ENCODE results near the gene LTC4S. TPM values are rescaled to one million over a fixed set of nuclear protein-coding genes. Genes with fewer than 3 reads are reported as not detected.
A peak's percentile ranks its signal among the peaks of the same experiment; 100 is the strongest.

The LTC4S gene
- polyA plus RNA-seq, 6 donors from 2014 or later: 0.49 to 0.82 (median 0.63) TPM; not detected in 3

DNA sequence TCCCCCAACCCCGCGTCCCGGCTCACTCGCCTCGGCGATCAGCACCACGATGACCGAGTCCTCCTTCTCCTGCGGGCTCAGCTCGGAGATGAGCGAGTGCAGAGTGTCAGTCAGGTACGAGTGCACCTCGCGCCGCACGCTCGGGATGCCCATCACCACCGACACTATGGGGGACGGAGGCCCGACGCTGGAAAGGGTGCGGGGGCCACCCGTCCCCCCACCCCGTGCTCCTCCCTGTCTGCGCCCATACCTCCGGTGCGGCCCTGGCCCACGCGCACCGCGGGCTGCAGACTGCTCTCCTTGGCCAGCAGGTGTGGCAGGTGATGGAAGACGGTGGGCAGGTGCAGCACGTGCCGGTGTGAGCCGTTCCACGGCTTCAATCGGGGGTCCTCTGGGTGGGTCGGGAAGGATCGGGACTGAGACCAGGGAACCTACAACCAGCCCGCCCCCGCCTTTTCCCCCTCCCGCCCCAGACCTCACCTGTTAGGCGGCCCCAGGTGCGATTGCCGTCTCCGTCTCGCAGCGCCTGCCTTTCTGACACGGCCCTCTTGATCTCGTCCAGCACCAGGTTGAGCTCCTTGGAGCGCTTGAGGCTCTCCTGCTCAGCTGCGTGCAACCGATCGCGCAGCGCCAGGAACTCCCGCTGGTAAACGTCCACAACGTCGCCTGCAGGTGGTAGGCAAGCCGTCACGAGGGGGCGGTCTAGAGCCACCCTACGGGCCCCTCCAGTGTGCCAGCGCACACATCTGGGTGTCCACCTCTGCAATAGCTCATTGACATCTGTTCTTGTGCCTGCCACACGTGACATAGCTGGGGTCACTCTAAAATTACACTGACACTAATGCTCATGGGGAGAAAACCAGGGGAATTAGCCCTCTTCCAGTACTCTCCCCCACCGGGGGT, 7.8 kb downstream of the LTC4S start:
- Mint-ChIP-seq H3K4me3 (peak overlapping the region in 4 of 8 donors; percentile 13 to 72 (median 60)), H3K36me3 (peaks cover 0 to 13% of the 10 kb centered on the region in 2 donors), H3K9me3 (no peaks in the 10 kb centered on the region), H3K27me3 (no peaks in the 10 kb centered on the region), H3K4me1 (peaks cover 32 to 44% (median 36%) of the 10 kb centered on the region in 3 donors), H3K27ac (peak overlapping the region in 5 of 6 donors; percentile 59 to 92 (median 78))
- peak; percentile 75 for DNase-seq
- peak; percentile 52 to 59 for ATAC-seq (ENCODE audit: low read depth in 2 of 2)

DNA sequence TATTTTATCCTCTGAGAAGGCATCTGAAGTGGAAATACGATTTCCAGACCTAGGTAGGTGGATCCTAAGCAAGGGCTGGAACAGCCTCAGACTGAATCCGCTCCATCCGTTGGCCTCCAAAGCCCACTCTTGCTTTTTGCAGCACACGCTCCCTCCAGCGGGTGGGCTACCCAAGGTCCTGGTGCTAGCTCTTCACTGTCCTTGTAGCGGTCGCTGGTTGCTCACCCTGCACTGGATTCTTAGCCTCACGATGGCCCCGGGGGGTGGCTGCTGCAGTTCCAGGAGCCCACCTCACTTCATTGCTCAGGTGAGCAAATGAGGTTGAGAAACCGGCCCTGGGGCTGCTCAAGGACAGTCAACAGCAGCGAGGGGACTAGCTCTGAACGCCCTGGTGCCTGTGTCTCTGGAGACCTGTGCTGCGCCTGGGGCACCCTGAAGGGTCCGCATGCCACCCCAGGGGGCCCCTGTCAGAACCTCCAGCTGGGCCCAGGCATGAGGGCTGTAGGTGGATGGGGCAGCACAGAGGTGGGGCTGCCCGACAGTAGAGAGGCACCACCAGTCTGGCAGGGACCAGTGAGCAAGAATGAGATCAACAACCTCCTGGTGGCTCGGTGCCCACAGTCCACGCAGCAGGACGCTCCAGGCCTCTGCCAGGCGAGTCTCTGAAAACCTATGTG, 8.6 kb downstream of the LTC4S start:
- peak overlapping the region in 1 of 6 donors; percentile 32 for H3K27ac Mint-ChIP-seq
- peaks cover 0 to 13% of the 10 kb centered on the region in 2 donors for H3K36me3 Mint-ChIP-seq
- peaks cover 26 to 37% (median 31%) of the 10 kb centered on the region in 3 donors for H3K4me1 Mint-ChIP-seq
- DNase-seq: no peak
- H3K4me3 Mint-ChIP-seq: peak overlapping the region in 3 of 8 donors; percentile 16 to 72 (median 60)
- H3K9me3 Mint-ChIP-seq: no peaks in the 10 kb centered on the region
- H3K27me3 Mint-ChIP-seq: no peaks in the 10 kb centered on the region
- no peak for ATAC-seq (ENCODE audit: low read depth in 2 of 2)

DNA sequence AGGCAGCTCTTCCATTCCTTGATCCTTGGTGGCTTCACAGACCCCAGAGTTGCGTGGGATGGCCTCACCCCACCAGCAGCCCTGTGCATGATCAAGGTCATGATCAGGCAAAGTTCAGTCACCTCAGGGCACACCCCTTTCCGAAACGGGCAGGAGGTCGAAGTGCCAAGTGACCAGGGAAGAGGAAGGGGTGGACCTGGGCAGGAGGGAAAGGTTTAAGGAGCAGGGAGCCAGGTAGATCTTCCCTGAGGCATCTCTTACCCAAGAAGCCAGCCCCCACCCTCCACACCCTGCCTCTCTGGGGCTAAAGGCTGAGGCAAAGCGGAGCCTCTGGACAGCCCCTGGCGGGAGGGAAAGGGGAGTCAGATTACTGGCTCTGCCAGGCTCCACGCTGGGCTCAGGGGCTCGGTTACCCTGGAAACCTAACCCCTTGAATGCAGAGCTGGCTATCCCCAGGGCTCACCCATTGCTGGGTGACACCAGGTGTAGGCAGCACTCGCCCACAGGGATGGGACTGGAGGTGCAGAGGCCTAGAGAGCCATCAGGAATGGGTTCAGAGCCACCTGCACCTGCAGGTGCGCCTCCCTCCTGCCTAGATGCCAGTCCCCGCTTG, 9.3 kb downstream of the LTC4S start:
- peak overlapping the region in 2 of 8 donors; percentile 16 to 81 for H3K4me3 Mint-ChIP-seq
- H3K4me1 Mint-ChIP-seq: peaks cover 26 to 37% (median 31%) of the 10 kb centered on the region in 3 donors

DNA sequence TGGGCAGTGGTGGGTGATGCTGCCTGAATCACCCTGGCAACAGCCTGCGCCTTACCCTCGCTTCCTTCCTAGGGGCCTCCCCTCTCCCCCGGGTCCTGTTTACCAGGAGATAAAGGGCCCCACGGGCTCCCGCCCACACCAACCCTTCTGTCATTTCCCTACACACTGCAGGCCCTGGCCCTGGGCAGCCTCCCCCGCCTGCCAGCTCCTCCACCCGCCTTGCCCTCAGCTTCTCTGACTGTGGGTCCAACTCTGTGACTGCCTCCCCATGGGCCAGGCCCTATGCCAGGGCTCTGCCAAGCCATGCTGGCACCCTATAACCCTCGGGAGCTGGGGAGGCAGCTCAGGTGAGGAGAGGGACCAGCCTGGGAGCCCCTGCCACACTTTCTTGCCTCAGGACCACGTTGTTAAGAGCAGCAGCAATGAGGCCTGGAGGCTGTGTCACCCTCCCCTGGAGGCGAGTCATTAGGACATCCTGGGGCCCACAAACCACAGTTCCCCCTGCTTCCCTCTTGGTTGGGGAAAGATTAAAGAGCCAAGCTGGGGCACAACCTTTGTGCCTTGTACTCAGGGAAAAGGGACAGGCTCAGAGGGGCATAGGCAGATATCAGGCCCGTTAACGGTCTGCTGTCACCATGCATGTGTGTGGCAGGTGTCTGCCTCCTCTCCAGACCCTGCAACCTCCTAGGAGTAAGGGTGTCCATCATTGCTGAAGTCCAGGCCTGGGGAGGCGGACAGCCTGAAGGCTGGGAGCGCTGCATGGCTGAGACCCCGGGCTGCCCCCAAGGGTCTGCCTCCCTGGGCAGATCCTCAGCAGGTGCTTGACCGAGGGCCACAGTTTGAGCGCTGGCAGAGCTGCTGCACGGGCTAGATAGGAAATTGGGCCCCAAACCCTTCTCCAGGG, 10.1 kb downstream of the LTC4S start:
- peaks cover 0 to 13% of the 10 kb centered on the region in 2 donors for H3K36me3 Mint-ChIP-seq
- H3K4me1 Mint-ChIP-seq: peaks cover 26 to 37% (median 33%) of the 10 kb centered on the region in 3 donors
- ATAC-seq (ENCODE audit: low read depth in 2 of 2): no peak
- H3K9me3 Mint-ChIP-seq: no peaks in the 10 kb centered on the region
- peak; percentile 45 for DNase-seq
- H3K27ac Mint-ChIP-seq: peak overlapping the region in 5 of 6 donors; percentile 15 to 73 (median 69)
- H3K4me3 Mint-ChIP-seq: peak overlapping the region; percentile 2 to 90 (median 54)
- H3K27me3 Mint-ChIP-seq: no peaks in the 10 kb centered on the region

More for the DNA sequence above, 9.3 kb downstream of the LTC4S start:
- H3K27me3 Mint-ChIP-seq: no peaks in the 10 kb centered on the region
- no peaks in the 10 kb centered on the region for H3K9me3 Mint-ChIP-seq
- no peak for ATAC-seq (ENCODE audit: low read depth in 2 of 2)
- H3K36me3 Mint-ChIP-seq: peaks cover 0 to 13% of the 10 kb centered on the region in 2 donors
- peak overlapping the region in 2 of 6 donors; percentile 21 to 57 for H3K27ac Mint-ChIP-seq
- DNase-seq: no peak

DNA sequence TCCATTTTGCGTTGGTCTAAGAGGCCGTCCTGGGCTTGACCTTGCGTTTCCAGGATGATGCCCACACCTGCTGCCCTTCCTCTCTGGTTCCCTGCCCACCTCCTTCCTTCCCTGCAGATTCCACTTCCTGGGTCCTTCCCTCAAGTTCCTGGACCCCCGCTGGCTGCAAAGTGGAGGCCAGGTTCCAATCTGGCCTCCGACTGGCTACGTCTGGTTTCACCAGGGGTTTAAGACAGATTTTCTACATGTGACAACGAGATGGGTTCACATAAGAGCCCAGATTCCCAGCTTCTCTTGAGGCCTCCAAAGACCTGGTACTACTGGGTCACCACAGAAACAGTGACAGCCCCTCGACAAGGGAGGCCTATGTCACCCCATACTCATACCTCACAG, 10.8 kb downstream of the LTC4S start:
- DNase-seq: no peak
- ATAC-seq (ENCODE audit: low read depth in 2 of 2): no peak
- Mint-ChIP-seq H3K27ac (peak overlapping the region in 4 of 6 donors; percentile 15 to 95 (median 62)), H3K4me1 (peaks cover 26 to 37% (median 33%) of the 10 kb centered on the region in 3 donors), H3K36me3 (peaks cover 0 to 9% of the 10 kb centered on the region in 2 donors), H3K27me3 (no peaks in the 10 kb centered on the region), H3K9me3 (no peaks in the 10 kb centered on the region), H3K4me3 (peak overlapping the region; percentile 41 to 90 (median 88))

DNA sequence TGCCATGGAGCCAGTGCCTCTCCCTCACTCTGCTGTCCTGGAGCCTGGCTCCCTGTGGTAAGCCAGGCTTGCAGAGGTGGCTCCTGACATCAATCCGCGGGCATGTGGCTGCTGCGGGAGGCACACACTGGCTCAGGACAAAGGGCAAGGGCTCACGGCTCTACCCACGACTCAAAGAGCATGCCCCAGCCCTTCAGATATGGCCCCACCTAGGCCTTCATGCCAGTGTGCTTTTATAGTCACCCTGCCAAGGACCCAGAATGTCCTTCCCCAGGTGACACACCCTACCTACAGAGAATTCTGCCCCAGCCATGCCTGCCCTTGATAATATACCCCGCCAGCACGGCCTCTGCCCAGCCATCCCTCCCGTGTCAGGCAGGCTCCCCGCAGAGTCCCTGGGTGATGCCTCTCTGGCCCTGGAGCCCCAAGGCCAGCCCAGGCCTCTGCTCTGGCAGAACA, 11.3 kb downstream of the LTC4S start:
- Mint-ChIP-seq H3K36me3 (peaks cover 0 to 7% of the 10 kb centered on the region in 2 donors), H3K27me3 (no peaks in the 10 kb centered on the region), H3K9me3 (no peaks in the 10 kb centered on the region), H3K4me3 (peak overlapping the region; percentile 74 to 90 (median 88)), H3K27ac (peak overlapping the region; percentile 7 to 95 (median 48)), H3K4me1 (peaks cover 26 to 37% (median 33%) of the 10 kb centered on the region in 3 donors)
- DNase-seq (no peak), ATAC-seq (ENCODE audit: low read depth in 2 of 2) (no peak)

DNA sequence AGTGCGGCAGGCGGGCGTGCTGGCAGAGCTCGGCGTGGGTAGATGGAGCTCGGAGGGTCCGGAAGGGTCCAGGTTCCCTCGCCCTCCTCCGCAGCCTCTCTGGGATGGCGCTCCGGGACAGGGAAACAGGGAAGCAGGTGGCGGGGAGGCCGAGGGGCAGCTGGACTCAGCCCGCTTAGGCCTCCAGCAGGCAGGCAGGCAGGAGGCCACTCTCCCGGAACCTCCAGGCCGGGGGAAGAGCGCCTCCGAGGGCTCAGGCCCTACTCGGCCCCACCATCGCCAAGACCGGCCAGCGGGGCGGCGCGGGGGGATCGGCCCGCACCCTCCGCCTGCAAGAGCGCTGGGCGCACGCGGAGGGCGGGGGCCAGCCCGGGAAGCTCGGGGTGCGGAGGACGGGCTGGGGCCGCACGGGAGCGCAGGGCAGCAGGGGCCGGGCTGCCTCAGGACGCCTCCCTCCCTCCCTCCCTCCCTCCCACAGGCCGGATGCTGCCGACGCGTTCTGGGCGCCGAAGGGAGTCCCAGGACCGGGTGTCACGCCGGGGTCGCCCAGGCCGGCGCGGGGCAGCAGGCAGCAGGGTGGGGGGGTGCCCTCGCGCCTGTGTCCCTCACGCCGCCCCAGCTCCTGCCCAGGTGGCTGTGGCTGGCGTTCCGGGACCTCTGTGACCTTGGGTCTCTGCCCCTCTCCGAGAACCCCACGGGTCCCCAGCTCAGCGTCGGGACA, 11.9 kb downstream of the LTC4S start:
- Mint-ChIP-seq H3K9me3 (no peaks in the 10 kb centered on the region), H3K27ac (peak overlapping the region in 5 of 6 donors; percentile 7 to 90 (median 37)), H3K4me3 (peak overlapping the region; percentile 74 to 90 (median 88)), H3K27me3 (no peaks in the 10 kb centered on the region), H3K4me1 (peaks cover 26 to 37% (median 33%) of the 10 kb centered on the region in 3 donors), H3K36me3 (peaks cover 0 to 7% of the 10 kb centered on the region in 2 donors)
- DNase-seq: no peak
- peak; percentile 3 to 6 for ATAC-seq (ENCODE audit: low read depth in 2 of 2)

DNA sequence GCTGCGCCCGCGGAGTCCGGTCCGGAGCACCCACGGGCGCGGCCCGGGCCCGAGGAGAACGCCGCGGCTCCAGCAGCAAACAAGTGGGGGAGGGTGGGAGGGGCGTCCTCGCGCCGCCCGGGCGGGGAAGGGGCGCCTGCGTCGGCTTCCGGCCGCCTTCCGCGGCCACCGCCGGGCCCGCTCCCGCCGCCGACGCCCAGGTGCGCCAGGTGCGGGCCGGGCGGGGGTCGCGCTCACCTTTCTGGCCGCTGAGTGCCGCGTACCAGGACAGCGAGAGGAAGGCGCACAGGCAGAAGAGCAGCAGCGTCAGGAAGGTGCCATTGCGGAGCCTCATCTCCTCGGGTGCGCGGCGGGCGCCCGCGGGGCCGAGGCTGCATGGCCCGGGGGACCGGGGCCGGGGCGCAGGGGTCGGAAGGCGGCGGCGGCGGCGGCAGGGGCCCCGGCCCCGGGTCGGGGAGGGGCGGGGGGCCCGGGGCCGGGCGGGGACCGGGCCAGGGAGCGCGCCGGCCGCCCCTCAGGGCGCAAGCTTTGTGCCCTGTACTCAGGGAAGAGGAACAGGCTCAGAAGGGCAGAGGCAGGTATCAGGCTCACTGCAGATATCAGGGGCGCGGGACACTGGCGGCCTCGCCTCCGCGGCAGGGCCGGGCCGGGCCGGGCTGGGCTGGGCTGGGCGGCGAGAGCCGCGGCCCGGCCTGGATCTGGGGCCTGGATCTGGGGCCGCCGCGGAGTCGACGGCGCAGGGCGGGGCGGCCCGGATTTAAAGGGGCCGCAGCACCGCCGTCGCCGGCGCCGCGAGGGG, 12.7 kb downstream of the LTC4S start, which contains the start of gene MGAT4B:
Gene MGAT4B (minus strand): TSS at position 617 of the 799 bp plus-strand sequence. CDS start 283 bp downstream, at position 334.
- Mint-ChIP-seq H3K4me3 (peak within 1 kb of the TSS; percentile 53 to 90 (median 84)), H3K27ac (peak within 1 kb of the TSS in 2 of 6 donors; percentile 85), H3K9me3 (no peaks in the 10 kb centered on the region), H3K27me3 (no peaks in the 10 kb centered on the region), H3K4me1 (peaks cover 26 to 37% (median 33%) of the 10 kb centered on the region in 3 donors), H3K36me3 (peaks cover 0 to 6% of the 10 kb centered on the region in 2 donors)
- ATAC-seq (ENCODE audit: low read depth in 2 of 2) (peak; percentile 80 to 83), DNase-seq (peak; percentile 73)

DNA sequence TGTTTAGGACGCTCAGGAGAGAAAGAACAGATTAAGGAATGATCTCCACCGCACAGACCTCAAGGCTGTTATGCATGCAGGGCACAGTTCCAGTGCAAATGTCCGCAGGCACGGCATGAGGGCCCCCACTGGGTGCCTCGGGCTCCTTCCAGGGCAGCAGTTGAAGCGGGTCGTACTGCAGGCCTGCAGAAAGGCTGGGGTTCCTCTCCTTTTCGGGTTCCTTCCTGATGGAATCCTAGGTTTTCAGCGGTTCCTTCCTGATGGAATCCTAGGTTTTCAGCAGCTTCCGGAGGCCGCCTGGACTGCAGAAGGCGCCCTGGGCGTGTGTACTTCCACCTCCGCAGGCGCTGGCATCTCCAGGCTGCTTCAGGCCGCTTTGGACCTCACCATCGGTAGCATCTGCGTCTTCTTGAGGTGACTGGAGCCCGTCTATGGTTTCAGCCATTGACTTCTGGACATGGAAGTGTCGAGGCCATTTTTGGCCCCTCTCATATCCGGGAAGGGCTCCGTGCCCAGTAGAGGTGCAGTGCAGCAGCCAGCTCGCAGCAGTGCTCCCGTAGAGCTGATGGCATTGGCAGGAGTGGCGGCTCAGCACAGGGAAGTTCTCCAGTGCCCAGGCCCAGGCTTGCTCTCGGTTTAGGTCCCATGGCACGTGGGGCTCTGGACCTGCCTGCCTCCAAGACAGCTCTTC, 18.5 kb downstream of the LTC4S start:
- Mint-ChIP-seq H3K4me1 (peaks cover 2 to 7% (median 4%) of the 10 kb centered on the region in 3 donors), H3K27me3 (no peaks in the 10 kb centered on the region), H3K9me3 (no peaks in the 10 kb centered on the region), H3K4me3 (no peak overlapping the region), H3K27ac (no peak overlapping the region), H3K36me3 (no peaks in the 10 kb centered on the region)
- DNase-seq: no peak
- no peak for ATAC-seq (ENCODE audit: low read depth in 2 of 2)

DNA sequence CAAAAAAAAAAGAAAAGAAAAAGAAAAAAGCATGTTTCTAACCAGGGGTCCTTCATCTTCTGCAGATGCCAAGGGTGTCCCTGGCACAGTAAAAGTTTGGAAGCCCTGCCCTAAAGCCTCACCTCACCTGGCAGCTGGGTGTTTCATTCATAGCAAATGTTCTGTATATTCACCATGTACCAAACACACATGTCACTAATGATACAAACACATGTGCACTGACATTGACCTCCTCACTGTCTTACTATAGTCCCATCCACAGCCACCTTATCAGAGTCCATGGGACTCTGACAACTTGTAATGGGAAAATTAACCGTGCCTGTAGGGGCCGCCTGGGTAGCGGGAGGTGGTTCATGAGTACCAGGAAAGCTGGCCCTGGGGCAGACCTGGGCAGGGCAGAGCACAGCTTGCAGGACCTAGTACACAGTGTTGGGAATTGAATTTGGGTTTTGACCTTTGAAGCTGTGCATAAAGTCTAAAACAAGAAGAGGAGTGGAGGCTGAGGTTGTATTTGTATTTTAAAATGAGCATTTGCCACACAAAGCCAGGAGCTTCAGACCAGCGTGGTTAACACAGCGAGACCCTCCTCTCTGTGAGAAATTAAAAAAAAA, 19.3 kb downstream of the LTC4S start:
- DNase-seq (no peak), ATAC-seq (ENCODE audit: low read depth in 2 of 2) (no peak)
- peak overlapping the region in 2 of 6 donors; percentile 26 to 67 for H3K27ac Mint-ChIP-seq
- no peaks in the 10 kb centered on the region for H3K27me3 Mint-ChIP-seq
- no peaks in the 10 kb centered on the region for H3K9me3 Mint-ChIP-seq
- no peaks in the 10 kb centered on the region for H3K36me3 Mint-ChIP-seq
- peaks cover 6 to 14% (median 8%) of the 10 kb centered on the region in 3 donors for H3K4me1 Mint-ChIP-seq
- H3K4me3 Mint-ChIP-seq: peak overlapping the region in 1 of 8 donors; percentile 68
